WTC11 (cell line): Measurements from ENCODE around the gene ANTKMT.
A peak's percentile ranks its signal among the peaks of the same experiment; 100 is the strongest.

Experiments used
- ATF6 ChIP-seq: sonication (generic); formaldehyde crosslinking; IDR thresholded peaks from 2 replicates; pipeline ENCODE4 v1.8.1; 2023; ENCODE audit warnings: mild to moderate bottlenecking, missing genetic modification reagents
- CTCF ChIP-seq: fragments of 200-600 bp; IDR thresholded peaks from 2 replicates; pipeline ENCODE4 v1.8.0; 2022; ENCODE audit warnings: antibody characterized with exemption
- ETV6 ChIP-seq: sonication (generic); formaldehyde crosslinking; IDR thresholded peaks from 2 replicates; pipeline ENCODE4 v1.8.1; 2022; ENCODE audit warnings: mild to moderate bottlenecking, missing genetic modification reagents
- FOXJ3 ChIP-seq: sonication (generic); formaldehyde crosslinking; IDR thresholded peaks from 2 replicates; pipeline ENCODE4 v1.9.0; 2021; ENCODE audit warnings: missing genetic modification reagents, mild to moderate bottlenecking, borderline replicate concordance
- GTF2I ChIP-seq: fragments of 250-450 bp; sonication (Bioruptor Pico); conservative IDR thresholded peaks from 2 replicates; pipeline ENCODE4 v1.4.0; 2021; ENCODE audit warnings: mild to moderate bottlenecking
- KAT7 ChIP-seq: sonication (generic); formaldehyde crosslinking; IDR thresholded peaks from 2 replicates; pipeline ENCODE4 v1.8.1; 2023; ENCODE audit warnings: missing genetic modification reagents, mild to moderate bottlenecking, borderline replicate concordance
- NR1H2 ChIP-seq: sonication (generic); formaldehyde crosslinking; IDR thresholded peaks from 2 replicates; pipeline ENCODE4 v1.9.0; 2021; ENCODE audit warnings: mild to moderate bottlenecking, moderate library complexity, missing genetic modification reagents
- PREB ChIP-seq: sonication (generic); formaldehyde crosslinking; IDR thresholded peaks from 2 replicates; pipeline ENCODE4 v1.8.1; 2022; ENCODE audit warnings: mild to moderate bottlenecking, missing genetic modification reagents, moderate library complexity, borderline replicate concordance
- TEAD4 ChIP-seq: sonication (generic); formaldehyde crosslinking; IDR thresholded peaks from 2 replicates; pipeline ENCODE4 v1.8.0; 2022; ENCODE audit warnings: mild to moderate bottlenecking, missing genetic modification reagents
- ZNF416 ChIP-seq: fragments of 250-450 bp; sonication (Bioruptor Pico); IDR thresholded peaks from 2 replicates; pipeline ENCODE4 v1.9.0; 2021; ENCODE audit warnings: mild to moderate bottlenecking, inconsistent platforms
- ZSCAN18 ChIP-seq: fragments of 250-450 bp; sonication (Bioruptor Pico); IDR thresholded peaks from 2 replicates; pipeline ENCODE4 v2.1.2; 2022; ENCODE audit warnings: mild to moderate bottlenecking, moderate library complexity
- TF ChIP-seq, protein P1 (sequence below): sonication (generic); formaldehyde crosslinking; IDR thresholded peaks from 2 replicates; pipeline ENCODE4 v1.8.1; 2023; ENCODE audit warnings: mild to moderate bottlenecking, missing genetic modification reagents, moderate library complexity
- TF ChIP-seq, protein P2 (sequence below): sonication (generic); formaldehyde crosslinking; conservative IDR thresholded peaks from 2 replicates; pipeline ENCODE4 v1.8.1; 2022; ENCODE audit warnings: mild to moderate bottlenecking, missing genetic modification reagents
- TF ChIP-seq, protein P3 (sequence below): sonication (generic); formaldehyde crosslinking; IDR thresholded peaks from 2 replicates; pipeline ENCODE4 v1.8.1; 2022; ENCODE audit warnings: missing genetic modification reagents, borderline replicate concordance

- TF ChIP-seq GTF2I (CRISPR knock-in tag) (no peak), CTCF (peak; percentile 60), KAT7 (no peak), TEAD4 (CRISPR knock-in tag) (no peak), FOXJ3 (CRISPR knock-in tag) (no peak), NR1H2 (CRISPR knock-in tag) (no peak), PREB (no peak), ZSCAN18 (CRISPR knock-in tag) (no peak), ATF6 (CRISPR knock-in tag) (no peak), ETV6 (CRISPR knock-in tag) (no peak), ZNF416 (CRISPR knock-in tag) (no peak)
- TF ChIP-seq, protein P1, sequence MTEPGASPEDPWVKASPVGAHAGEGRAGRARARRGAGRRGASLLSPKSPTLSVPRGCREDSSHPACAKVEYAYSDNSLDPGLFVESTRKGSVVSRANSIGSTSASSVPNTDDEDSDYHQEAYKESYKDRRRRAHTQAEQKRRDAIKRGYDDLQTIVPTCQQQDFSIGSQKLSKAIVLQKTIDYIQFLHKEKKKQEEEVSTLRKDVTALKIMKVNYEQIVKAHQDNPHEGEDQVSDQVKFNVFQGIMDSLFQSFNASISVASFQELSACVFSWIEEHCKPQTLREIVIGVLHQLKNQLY: no peak
- TF ChIP-seq, protein P2, sequence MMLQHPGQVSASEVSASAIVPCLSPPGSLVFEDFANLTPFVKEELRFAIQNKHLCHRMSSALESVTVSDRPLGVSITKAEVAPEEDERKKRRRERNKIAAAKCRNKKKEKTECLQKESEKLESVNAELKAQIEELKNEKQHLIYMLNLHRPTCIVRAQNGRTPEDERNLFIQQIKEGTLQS (CRISPR knock-in tag): no peak
- TF ChIP-seq, protein P3, sequence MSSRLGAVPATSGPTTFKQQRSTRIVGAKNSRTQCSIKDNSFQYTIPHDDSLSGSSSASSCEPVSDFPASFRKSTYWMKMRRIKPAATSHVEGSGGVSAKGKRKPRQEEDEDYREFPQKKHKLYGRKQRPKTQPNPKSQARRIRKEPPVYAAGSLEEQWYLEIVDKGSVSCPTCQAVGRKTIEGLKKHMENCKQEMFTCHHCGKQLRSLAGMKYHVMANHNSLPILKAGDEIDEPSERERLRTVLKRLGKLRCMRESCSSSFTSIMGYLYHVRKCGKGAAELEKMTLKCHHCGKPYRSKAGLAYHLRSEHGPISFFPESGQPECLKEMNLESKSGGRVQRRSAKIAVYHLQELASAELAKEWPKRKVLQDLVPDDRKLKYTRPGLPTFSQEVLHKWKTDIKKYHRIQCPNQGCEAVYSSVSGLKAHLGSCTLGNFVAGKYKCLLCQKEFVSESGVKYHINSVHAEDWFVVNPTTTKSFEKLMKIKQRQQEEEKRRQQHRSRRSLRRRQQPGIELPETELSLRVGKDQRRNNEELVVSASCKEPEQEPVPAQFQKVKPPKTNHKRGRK: no peak
Measured at GRCh38 chr16:685967-686366, 35.0 kb upstream of the ANTKMT start.
